Hepatocyte (in vitro differentiated cells): Measurements from ENCODE around the gene BARHL1. TPM values are rescaled to one million over a fixed set of nuclear protein-coding genes. Genes with fewer than 3 reads are reported as not detected.
"Not testable (repeated sequence)": the region's sequence is repeated elsewhere in the genome, so short reads cannot be mapped to it uniquely, and the experiment has no call there.

Experiments
- DNase-seq: peaks from one replicate; pipeline ENCODE4 v3.0.0-alpha.2; 2016; ENCODE audit warnings: low spot score
- H2AFZ ChIP-seq: fragments of 200-600 bp; sonication (generic); 2 replicates; pipeline ENCODE4 v1.6.0; 2016; ENCODE audit warnings: antibody characterized with exemption, mild to moderate bottlenecking
- H3K27ac ChIP-seq: fragments of 200-600 bp; sonication (generic); 2 replicates; pipeline ENCODE4 v1.5.1; 2016; ENCODE audit warnings: mild to moderate bottlenecking
- H3K27me3 ChIP-seq: fragments of 200-600 bp; sonication (generic); 2 replicates; pipeline ENCODE4 v1.6.1; 2016
- H3K36me3 ChIP-seq: fragments of 200-600 bp; sonication (generic); replicated peaks from 2 replicates; pipeline ENCODE4 v1.5.1; 2016; ENCODE audit warnings: low read depth; ENCODE audit not compliant: insufficient read depth
- H3K4me1 ChIP-seq: fragments of 200-600 bp; sonication (generic); 2 replicates; pipeline ENCODE4 v1.5.1; 2016; ENCODE audit warnings: mild to moderate bottlenecking, moderate library complexity; ENCODE audit not compliant: insufficient read depth
- H3K4me2 ChIP-seq: fragments of 200-600 bp; sonication (generic); 2 replicates; pipeline ENCODE4 v1.6.0; 2016
- H3K4me3 ChIP-seq: fragments of 200-600 bp; sonication (generic); 2 replicates; pipeline ENCODE4 v1.5.1; 2016; ENCODE audit warnings: mild to moderate bottlenecking
- H3K79me2 ChIP-seq: fragments of 200-600 bp; sonication (generic); 2 replicates; pipeline ENCODE4 v1.6.0; 2017; ENCODE audit warnings: mild to moderate bottlenecking
- H3K9me2 ChIP-seq: fragments of 200-600 bp; sonication (generic); replicated peaks from 2 replicates; pipeline ENCODE4 v1.6.0; 2017; ENCODE audit warnings: mild to moderate bottlenecking; ENCODE audit not compliant: insufficient read depth
- H3K9me3 ChIP-seq: fragments of 200-600 bp; sonication (generic); 2 replicates; pipeline ENCODE4 v1.5.1; 2016; ENCODE audit warnings: low read depth, mild to moderate bottlenecking
- H4K20me1 ChIP-seq: fragments of 200-600 bp; sonication (generic); 2 replicates; pipeline ENCODE4 v1.6.0; 2016; ENCODE audit warnings: mild to moderate bottlenecking; ENCODE audit not compliant: insufficient read depth, poor library complexity, severe bottlenecking
- CTCF ChIP-seq: fragments of 200-600 bp; sonication (generic); IDR thresholded peaks from 2 replicates; pipeline ENCODE4 v1.5.1; 2016; ENCODE audit warnings: antibody characterized with exemption, mild to moderate bottlenecking; ENCODE audit not compliant: poor library complexity
- EZH2 ChIP-seq: fragments of 200-600 bp; sonication (generic); IDR thresholded peaks from 2 replicates; pipeline ENCODE4 v1.6.1; 2016; ENCODE audit warnings: antibody characterized with exemption, mild to moderate bottlenecking, borderline replicate concordance
- EZH2phosphoT487 ChIP-seq: fragments of 200-600 bp; sonication (generic); IDR thresholded peaks from one replicate; pipeline ENCODE4 v1.6.1; 2018; ENCODE audit warnings: antibody characterized with exemption, mild to moderate bottlenecking, low read depth, moderate library complexity; ENCODE audit not compliant: unreplicated experiment, severe bottlenecking
- WGBS: methylation state at CpG from one replicate; pipeline ENCODE4 v1.1.6; 2016; ENCODE audit warnings: low lambda C conversion rate; ENCODE audit errors: missing lambda C conversion rate; 5-methylcytosine and 5-hydroxymethylcytosine counted together
- polyA plus RNA-seq: library from polyadenylated mRNA; unstranded; fragments of >200 nt; fragmentation: Nextera tagmentation; extraction: Ambion mirVana; gene quantifications from 2 replicates; pipeline ENCODE4 v1.2.1, GENCODE V29; 2016
- total RNA-seq: library from RNA; depleted of rRNA; stranded (reverse); fragments of >200 nt; gene quantifications from 2 replicates; pipeline ENCODE4 v1.2.3, GENCODE V29; 2014

BARHL1 gene
- total and polyA plus RNA-seq, 2 experiments from 2014 or later = not detected

GRCh38 chr9:132560616-132561202 is 21.7 kb upstream of the BARHL1 start:
- H3K4me2 ChIP-seq = no peak overlapping the region
- DNase-seq = no peak
- no peaks in the 10 kb centered on the region for H3K9me2 ChIP-seq
- H3K4me3 ChIP-seq = no peak overlapping the region
- peaks cover 21% of the 10 kb centered on the region for H3K27me3 ChIP-seq
- no peak overlapping the region for H2AFZ ChIP-seq
- H3K36me3 ChIP-seq = no peaks in the 10 kb centered on the region
- TF ChIP-seq CTCF = no peak
- TF ChIP-seq EZH2 = no peak
- no peak for TF ChIP-seq EZH2phosphoT487
- H3K27ac ChIP-seq = no peak overlapping the region
- no peaks in the 10 kb centered on the region for H3K79me2 ChIP-seq
- no peaks in the 10 kb centered on the region for H3K9me3 ChIP-seq
- H4K20me1 ChIP-seq = no peaks in the 10 kb centered on the region
- H3K4me1 ChIP-seq = no peaks in the 10 kb centered on the region
- 73% methylated on average over 14 of the region's 14 CpGs for WGBS

- H3K9me2 ChIP-seq = no peaks in the 10 kb centered on the region
- H3K27me3 ChIP-seq = peaks cover 20% of the 10 kb centered on the region
- H3K4me3 ChIP-seq = no peak overlapping the region
Observed at GRCh38 chr9:132562306-132562573, 20.2 kb upstream of the BARHL1 start.

GRCh38 chr9:132564526-132564925 is 17.9 kb upstream of the BARHL1 start:
- Histone ChIP-seq H3K27me3 (peaks cover 20% of the 10 kb centered on the region), H3K79me2 (no peaks in the 10 kb centered on the region), H4K20me1 (no peaks in the 10 kb centered on the region), H3K4me2 (no peak overlapping the region), H3K36me3 (no peaks in the 10 kb centered on the region), H3K9me2 (no peaks in the 10 kb centered on the region), H3K4me3 (no peak overlapping the region), H2AFZ (no peak overlapping the region), H3K27ac (no peak overlapping the region), H3K9me3 (no peaks in the 10 kb centered on the region), H3K4me1 (no peaks in the 10 kb centered on the region)
- WGBS = 86% methylated on average over 6 of the region's 6 CpGs
- TF ChIP-seq CTCF = no peak
- no peak for TF ChIP-seq EZH2phosphoT487
- DNase-seq = no peak

More at GRCh38 chr9:132562306-132562573, 20.2 kb upstream of the BARHL1 start:
- WGBS = 74% methylated on average over 4 of the region's 4 CpGs
- Histone ChIP-seq H3K4me2 (no peak overlapping the region), H2AFZ (no peak overlapping the region), H3K36me3 (no peaks in the 10 kb centered on the region), H3K27ac (no peak overlapping the region), H3K9me3 (no peaks in the 10 kb centered on the region), H4K20me1 (no peaks in the 10 kb centered on the region), H3K4me1 (no peaks in the 10 kb centered on the region), H3K79me2 (no peaks in the 10 kb centered on the region)
- no peak for DNase-seq
- TF ChIP-seq EZH2phosphoT487 (no peak), EZH2 (no peak), CTCF (no peak)

- not testable (repeated sequence) for H3K9me2 ChIP-seq, H3K36me3 ChIP-seq, H2AFZ ChIP-seq, H3K4me3 ChIP-seq, H3K79me2 ChIP-seq, H3K4me2 ChIP-seq, H3K27ac ChIP-seq, H4K20me1 ChIP-seq, H3K4me1 ChIP-seq, H3K9me3 ChIP-seq, DNase-seq
- peaks cover 21% of the 10 kb centered on the region for H3K27me3 ChIP-seq
- 75% methylated on average over 2 of the region's 2 CpGs for WGBS
Observed at GRCh38 chr9:132568787-132569186, 13.6 kb upstream of the BARHL1 start.
